WTC11 (cell line): Measurements from ENCODE around the gene TBX4. TPM values are rescaled to one million over a fixed set of nuclear protein-coding genes. Genes with fewer than 3 reads are reported as not detected.

Source experiments
- ATAC-seq: fragments of 200-7000 bp; cut with Tn5 transposase; 2 replicates; pipeline ENCODE4 v1.10.0; 2021; ENCODE audit warnings: mild to moderate bottlenecking, moderate library complexity
- CTCF ChIA-PET: fragments of 300-600 bp; sonication (Branson Sonifier 250); formaldehyde crosslinking; loops from one replicate; lab custom pipeline; 2021; ENCODE audit warnings: antibody characterized with exemption; lab: Charles Lee
- POLR2A ChIA-PET: fragments of 350-600 bp; sonication (Branson Sonifier 250); formaldehyde crosslinking; loops from one replicate; lab custom pipeline; 2021; ENCODE audit warnings: antibody characterized with exemption; lab: Charles Lee
- DNase-seq: peaks from one replicate; pipeline ENCODE4 v3.0.0; 2021; ENCODE audit warnings: low spot score
- H3K27ac Mint-ChIP-seq: 2 replicates; pipeline ENCODE4 v1.8.0; 2021; ENCODE audit warnings: mixed read lengths
- H3K27me3 Mint-ChIP-seq: 2 replicates; pipeline ENCODE4 v1.8.0; 2021; ENCODE audit warnings: low read depth, mild to moderate bottlenecking, moderate library complexity, mixed read lengths
- H3K36me3 Mint-ChIP-seq: 2 replicates; pipeline ENCODE4 v1.8.0; 2021; ENCODE audit warnings: mixed read lengths
- H3K4me1 Mint-ChIP-seq: 2 replicates; pipeline ENCODE4 v1.8.0; 2022; ENCODE audit warnings: mixed read lengths
- H3K4me3 Mint-ChIP-seq: 2 replicates; pipeline ENCODE4 v1.8.0; 2021; ENCODE audit warnings: mild to moderate bottlenecking, moderate library complexity, mixed read lengths
- H3K9me3 Mint-ChIP-seq: 2 replicates; pipeline ENCODE4 v1.8.0; 2021; ENCODE audit warnings: mixed read lengths
- AR ChIP-seq: fragments of 250-450 bp; sonication (Bioruptor Pico); IDR thresholded peaks from 2 replicates; pipeline ENCODE4 v1.9.0; 2021; ENCODE audit warnings: mild to moderate bottlenecking
- ATF2 ChIP-seq: sonication (generic); formaldehyde crosslinking; IDR thresholded peaks from 2 replicates; pipeline ENCODE4 v1.8.1; 2022; ENCODE audit warnings: low read depth, missing genetic modification reagents, borderline replicate concordance
- CTCF ChIP-seq: fragments of 200-600 bp; IDR thresholded peaks from 2 replicates; pipeline ENCODE4 v1.8.0; 2022; ENCODE audit warnings: antibody characterized with exemption
- E2F1 ChIP-seq: sonication (generic); formaldehyde crosslinking; IDR thresholded peaks from 2 replicates; pipeline ENCODE4 v1.8.0; 2022; ENCODE audit warnings: mild to moderate bottlenecking, missing genetic modification reagents
- KAT7 ChIP-seq: sonication (generic); formaldehyde crosslinking; IDR thresholded peaks from 2 replicates; pipeline ENCODE4 v1.8.1; 2023; ENCODE audit warnings: missing genetic modification reagents, mild to moderate bottlenecking, borderline replicate concordance
- MLX ChIP-seq: sonication (generic); formaldehyde crosslinking; IDR thresholded peaks from 2 replicates; pipeline ENCODE4 v1.8.1; 2023; ENCODE audit warnings: mild to moderate bottlenecking, missing genetic modification reagents, moderate library complexity
- NR1H2 ChIP-seq: sonication (generic); formaldehyde crosslinking; IDR thresholded peaks from 2 replicates; pipeline ENCODE4 v1.9.0; 2021; ENCODE audit warnings: mild to moderate bottlenecking, moderate library complexity, missing genetic modification reagents
- TEAD4 ChIP-seq: sonication (generic); formaldehyde crosslinking; IDR thresholded peaks from 2 replicates; pipeline ENCODE4 v1.8.0; 2022; ENCODE audit warnings: mild to moderate bottlenecking, missing genetic modification reagents
- ZBTB43 ChIP-seq: sonication (generic); formaldehyde crosslinking; IDR thresholded peaks from 2 replicates; pipeline ENCODE4 v1.8.1; 2023; ENCODE audit warnings: mild to moderate bottlenecking, missing genetic modification reagents
- ZNF138 ChIP-seq: sonication (generic); formaldehyde crosslinking; conservative IDR thresholded peaks from 2 replicates; pipeline ENCODE4 v1.8.1; 2022; ENCODE audit warnings: mild to moderate bottlenecking, moderate library complexity, missing genetic modification reagents
- ZNF232 ChIP-seq: sonication (generic); formaldehyde crosslinking; IDR thresholded peaks from 2 replicates; pipeline ENCODE4 v1.8.0; 2022; ENCODE audit warnings: mild to moderate bottlenecking, missing genetic modification reagents
- ZNF512 ChIP-seq: sonication (generic); formaldehyde crosslinking; IDR thresholded peaks from 2 replicates; pipeline ENCODE4 v1.8.1; 2022; ENCODE audit warnings: missing genetic modification reagents, borderline replicate concordance
- ZNF532 ChIP-seq: fragments of 250-450 bp; sonication (Bioruptor Pico); IDR thresholded peaks from 2 replicates; pipeline ENCODE4 v1.9.0; 2021; ENCODE audit warnings: mild to moderate bottlenecking, borderline replicate concordance
- ZNF671 ChIP-seq: fragments of 250-450 bp; sonication (Bioruptor Pico); IDR thresholded peaks from 2 replicates; pipeline ENCODE4 v1.8.0; 2021; ENCODE audit warnings: mild to moderate bottlenecking
- total RNA-seq: library from RNA; stranded (reverse); gene quantifications from 3 replicates; pipeline ENCODE4 v1.2.3, GENCODE V29; 2021

TBX4 gene
- total RNA-seq, 1 experiment from 2014 or later, result not detected

GRCh38 chr17:61469474-61469873 lies 17.3 kb downstream of the TBX4 start:
- Mint-ChIP-seq H3K36me3 (no peaks in the 10 kb centered on the region), H3K4me3 (no peak overlapping the region), H3K9me3 (no peaks in the 10 kb centered on the region), H3K27me3 (peaks cover 64% of the 10 kb centered on the region), H3K4me1 (peaks cover 10% of the 10 kb centered on the region), H3K27ac (no peak overlapping the region)
- CTCF ChIA-PET, result interaction anchor here (0.9 to 2.4 kb wide), 4 partner anchors 20 to 81 kb away, joined by 3 to 8 read pairs (median 4); no protein-coding TSS in a partner anchor
- ATAC-seq (no peak), DNase-seq (no peak)
- TF ChIP-seq ZNF671, result no peak
- no peak for TF ChIP-seq CTCF
- no peak for TF ChIP-seq ZNF512 (CRISPR knock-in tag)
- no peak for TF ChIP-seq E2F1 (CRISPR knock-in tag)
- no peak for TF ChIP-seq ZNF138
- TF ChIP-seq MLX (CRISPR knock-in tag), result no peak
- no peak for TF ChIP-seq ZNF532 (CRISPR knock-in tag)
- no peak for TF ChIP-seq ZNF232 (CRISPR knock-in tag)
- POLR2A ChIA-PET, result interaction anchor here (1.2 kb wide), 1 partner anchor 18 kb away, joined by 3 read pairs; no protein-coding TSS in a partner anchor

GRCh38 chr17:61469949-61470348 lies 17.7 kb downstream of the TBX4 start:
- DNase-seq (no peak), ATAC-seq (no peak)
- no peak for TF ChIP-seq ZNF512 (CRISPR knock-in tag)
- TF ChIP-seq TEAD4 (CRISPR knock-in tag), result no peak
- TF ChIP-seq AR (CRISPR knock-in tag), result no peak
- TF ChIP-seq ATF2, result no peak
- no peak for TF ChIP-seq E2F1 (CRISPR knock-in tag)
- no peak for TF ChIP-seq ZBTB43 (CRISPR knock-in tag)
- no peak for TF ChIP-seq KAT7 (CRISPR knock-in tag)
- TF ChIP-seq NR1H2 (CRISPR knock-in tag), result no peak
- ChIA-PET POLR2A (no interaction called here), CTCF (interaction anchor here (1.0 to 1.7 kb wide), 7 partner anchors 8 to 105 kb away, joined by 3 to 8 read pairs (median 5); no protein-coding TSS in a partner anchor)
- Mint-ChIP-seq H3K4me3 (no peak overlapping the region), H3K9me3 (no peaks in the 10 kb centered on the region), H3K4me1 (peaks cover 10% of the 10 kb centered on the region), H3K36me3 (no peaks in the 10 kb centered on the region), H3K27me3 (peaks cover 59% of the 10 kb centered on the region), H3K27ac (no peak overlapping the region)
